K562 (cell line): Measurements from ENCODE around the gene EME1. TPM values are rescaled to one million over a fixed set of nuclear protein-coding genes. Genes with fewer than 3 reads are reported as not detected.

ENCODE experiments used
- ATAC-seq: fragments of 200-7000 bp; cut with Tn5 transposase; 3 replicates; pipeline ENCODE4 v1.9.1; 2020; ENCODE audit warnings: moderate library complexity
- BruUV-seq: library from RNA; stranded (reverse); fragments of 400-500 nt; replicated peaks from 2 replicates; lab custom pipeline; 2021; lab: Mats Ljungman, UMichigan
- CTCF ChIA-PET: fragments of 300-600 bp; formaldehyde crosslinking; extraction: SDS; loops from one replicate; lab custom pipeline; 2021; ENCODE audit warnings: low intra/inter-chr PET ratio; lab: Yijun Ruan, JAX
- POLR2A ChIA-PET: fragments of 300-600, 350-650 bp; sonication (Branson Sonifier 250); formaldehyde crosslinking; extraction: SDS; loops from one replicate; lab custom pipeline; 2021; ENCODE audit warnings: antibody characterized with exemption, inconsistent platforms; lab: Yijun Ruan, JAX
- DNase-seq, 4 experiments: peaks; one replicate each; pipeline versions ENCODE4 v3.0.0 to v3.0.0-alpha.2; 2011 to 2018; ENCODE audit warnings: low spot score in 3 of 4, mixed read lengths in 3 of 4; ENCODE audit errors: extremely low read depth in 1 of 4
- FAIRE-seq: peaks from 2 replicates; lab custom pipeline; 2011; peaks lifted over from hg19 to GRCh38; lab: Jason Lieb, UNC
- H2AFZ ChIP-seq: 2 replicates; pipeline ENCODE4 v1.6.0; 2011; ENCODE audit warnings: low read depth, low read length, control low read depth, inconsistent platforms
- H3K27ac ChIP-seq: fragments of 200-600 bp; 3 replicates; pipeline ENCODE4 v1.8.0; 2011; ENCODE audit warnings: low read depth, mild to moderate bottlenecking, control low read depth, inconsistent platforms, low read length, moderate library complexity, mixed read lengths; ENCODE audit errors: extremely low read depth
- H3K27me3 ChIP-seq, 2 experiments: fragments of 300-600 bp in 1 of 2; 2 replicates in 1 of 2; 3 replicates in 1 of 2; pipeline versions ENCODE4 v1.6.0 to v1.8.0; 2011; ENCODE audit warnings: inconsistent platforms in 2 of 2, low read length in 2 of 2, mild to moderate bottlenecking in 1 of 2, mixed read lengths in 1 of 2, moderate library complexity in 1 of 2; ENCODE audit not compliant: control insufficient read depth in 2 of 2, insufficient read depth in 2 of 2
- H3K36me3 ChIP-seq: fragments of 300-600 bp; 3 replicates; pipeline ENCODE4 v1.8.0; 2011; ENCODE audit warnings: mild to moderate bottlenecking, low read length, inconsistent platforms; ENCODE audit not compliant: control insufficient read depth, insufficient read depth
- H3K4me1 ChIP-seq, 2 experiments: fragments of 200-600 bp in 1 of 2; replicated peaks in 1 of 2; 2 replicates in 1 of 2; 3 replicates in 1 of 2; pipeline versions ENCODE4 v1.5.1 to v1.8.0; 2011; ENCODE audit warnings: inconsistent platforms in 2 of 2, low read length in 2 of 2, mild to moderate bottlenecking in 1 of 2, mixed read lengths in 1 of 2, moderate library complexity in 1 of 2; ENCODE audit not compliant: control insufficient read depth in 2 of 2, insufficient read depth in 2 of 2
- H3K4me2 ChIP-seq: 2 replicates; pipeline ENCODE4 v1.6.1; 2011; ENCODE audit warnings: low read length, control low read depth, inconsistent platforms, mixed read lengths; ENCODE audit not compliant: insufficient read depth
- H3K4me3 ChIP-seq: fragments of 200-600 bp; sonication (generic), shearing (Covaris generic); 2 replicates; pipeline ENCODE4 v1.5.1; 2016; ENCODE audit warnings: control low read depth, inconsistent platforms
- H3K79me2 ChIP-seq: fragments of 200-600 bp; 3 replicates; pipeline ENCODE4 v1.8.0; 2011; ENCODE audit warnings: low read length, inconsistent platforms; ENCODE audit not compliant: control insufficient read depth, insufficient read depth
- H3K9ac ChIP-seq, 2 experiments: 2 replicates each; pipeline versions ENCODE4 v1.6.0 to v1.6.1; 2011; ENCODE audit warnings: low read depth in 2 of 2, low read length in 2 of 2, control low read depth in 1 of 2, inconsistent platforms in 1 of 2, mild to moderate bottlenecking in 1 of 2, mixed read lengths in 1 of 2; ENCODE audit not compliant: insufficient read depth in 1 of 2
- H3K9me1 ChIP-seq: one replicate; pipeline ENCODE4 v1.6.0; 2011; ENCODE audit warnings: inconsistent platforms, mild to moderate bottlenecking, low read length, moderate library complexity; ENCODE audit not compliant: control insufficient read depth, insufficient read depth
- H3K9me3 ChIP-seq: replicated peaks from 2 replicates; pipeline ENCODE4 v1.5.1; 2011; ENCODE audit warnings: low read depth, low read length, inconsistent platforms; ENCODE audit not compliant: control insufficient read depth, insufficient read depth
- H4K20me1 ChIP-seq: replicated peaks from 2 replicates; pipeline ENCODE4 v1.6.1; 2011; ENCODE audit warnings: low read length, inconsistent platforms, mixed read lengths; ENCODE audit not compliant: control insufficient read depth, insufficient read depth
- ZBTB33 ChIP-seq: sonication (generic); formaldehyde crosslinking; IDR thresholded peaks from 2 replicates; pipeline ENCODE4 v1.8.1; 2023; ENCODE audit warnings: mild to moderate bottlenecking, missing genetic modification reagents
- ZNF444 ChIP-seq: fragments of 250-450 bp; sonication (Bioruptor Pico); IDR thresholded peaks from 2 replicates; pipeline ENCODE4 v1.4.0; 2020; ENCODE audit warnings: mild to moderate bottlenecking, moderate library complexity
- WGBS: fragments of 100-300 bp; shearing (Covaris generic); methylation state at CpG from one replicate; pipeline ENCODE4 v1.1.6; 2016; ENCODE audit warnings: low coverage, mixed read lengths; ENCODE audit not compliant: insufficient coverage; ENCODE audit errors: missing lambda C conversion rate; 5-methylcytosine and 5-hydroxymethylcytosine counted together
- in situ Hi-C: fragments of 300-500 bp; cut with MboI; formaldehyde crosslinking; loops from 4 replicates; pipeline ENCODE4 v1.15.0; 2018; ENCODE audit warnings: inconsistent platforms, mixed read lengths
- intact Hi-C: fragments of 100-400 bp; cut with micrococcal nuclease; formaldehyde crosslinking; loops from 2 replicates; pipeline ENCODE4 v1.14.2; 2022
- polyA plus RNA-seq, 8 experiments: library from polyadenylated mRNA; depleted of rRNA in 4 of 8; stranded (reverse) in 5 of 8; unstranded in 3 of 8; fragments of >200 nt; fragmentation: Nextera tagmentation in 2 of 8; fragmentation: Illumina TruSeq in 1 of 8; extraction: Ambion mirVana in 2 of 8; extraction: Trizol in 1 of 8; gene quantifications; 2 replicates each; pipeline versions ENCODE4 v1.2.1 to v1.2.3, GENCODE V29; 2011 to 2014; ENCODE audit warnings: inconsistent platforms in 1 of 8, missing spikeins in 1 of 8
- total RNA-seq, 7 experiments: library from RNA; depleted of rRNA in 6 of 7; stranded (reverse); fragments of >200 nt in 6 of 7; fragmentation: Illumina TruSeq in 2 of 7; extraction: Trizol in 2 of 7; gene quantifications; 2 replicates each; pipeline versions ENCODE4 v1.2.1 to v1.2.3, GENCODE V29; 2011 to 2021; ENCODE audit warnings: low replicate concordance in 1 of 7

Gene EME1
- total and polyA plus RNA-seq, 9 of the 15 experiments (the other 6 are each of a cell fraction or from before 2014, with no cell fraction given), result 14.6 to 44.1 (median 24.0) TPM

- no peak for TF ChIP-seq ZNF444 (CRISPR knock-in tag)
- peak; percentile 77 for TF ChIP-seq ZBTB33 (CRISPR knock-in tag)
- TF ChIP-seq, all 486 proteins: peak for 1
- peaks cover 0 to 34% of the 10 kb centered on the region in 2 experiments; a peak in 4 of 5 replicates for H3K4me1 ChIP-seq
- peaks cover 64% of the 10 kb centered on the region; the same call in 2 of the 3 replicates for H3K36me3 ChIP-seq
- no TSS peak for BruUV-seq
- 89% methylated on average over 20 of the region's 20 CpGs for WGBS
- in situ Hi-C loops, result no loop called here
- intact Hi-C loops, result no loop called here
- POLR2A ChIA-PET, result interaction anchor here (0.6 kb wide), 1 partner anchor 9 kb away, joined by 6 read pairs; no protein-coding TSS in a partner anchor
- no peaks in the 10 kb centered on the region; a peak in 1 of 5 replicates for H3K27me3 ChIP-seq
- no peaks in the 10 kb centered on the region for H3K9me1 ChIP-seq
- no peak overlapping the region for H3K4me2 ChIP-seq
- CTCF ChIA-PET, result no interaction called here
- no peaks in the 10 kb centered on the region for H3K9me3 ChIP-seq
- no peak overlapping the region for H3K27ac ChIP-seq
- no peak for ATAC-seq
- H3K79me2 ChIP-seq, result no peaks in the 10 kb centered on the region
- H3K9ac ChIP-seq, result no peak overlapping the region
- H2AFZ ChIP-seq, result no peak overlapping the region
- no peak for DNase-seq
- FAIRE-seq, result no peak
- H3K4me3 ChIP-seq, result no peak overlapping the region
- H4K20me1 ChIP-seq, result peaks cover 3% of the 10 kb centered on the region; the same call in 1 of the 2 replicates
Measured at GRCh38 chr17:50355701-50356341, 17.2 kb upstream of the EME1 start.
